ENCODE data around the gene C11orf97.
"Not testable (repeated sequence)": the region's sequence is repeated elsewhere in the genome, so short reads cannot be mapped to it uniquely, and the experiment has no call there.

C11orf97 gene

DNA sequence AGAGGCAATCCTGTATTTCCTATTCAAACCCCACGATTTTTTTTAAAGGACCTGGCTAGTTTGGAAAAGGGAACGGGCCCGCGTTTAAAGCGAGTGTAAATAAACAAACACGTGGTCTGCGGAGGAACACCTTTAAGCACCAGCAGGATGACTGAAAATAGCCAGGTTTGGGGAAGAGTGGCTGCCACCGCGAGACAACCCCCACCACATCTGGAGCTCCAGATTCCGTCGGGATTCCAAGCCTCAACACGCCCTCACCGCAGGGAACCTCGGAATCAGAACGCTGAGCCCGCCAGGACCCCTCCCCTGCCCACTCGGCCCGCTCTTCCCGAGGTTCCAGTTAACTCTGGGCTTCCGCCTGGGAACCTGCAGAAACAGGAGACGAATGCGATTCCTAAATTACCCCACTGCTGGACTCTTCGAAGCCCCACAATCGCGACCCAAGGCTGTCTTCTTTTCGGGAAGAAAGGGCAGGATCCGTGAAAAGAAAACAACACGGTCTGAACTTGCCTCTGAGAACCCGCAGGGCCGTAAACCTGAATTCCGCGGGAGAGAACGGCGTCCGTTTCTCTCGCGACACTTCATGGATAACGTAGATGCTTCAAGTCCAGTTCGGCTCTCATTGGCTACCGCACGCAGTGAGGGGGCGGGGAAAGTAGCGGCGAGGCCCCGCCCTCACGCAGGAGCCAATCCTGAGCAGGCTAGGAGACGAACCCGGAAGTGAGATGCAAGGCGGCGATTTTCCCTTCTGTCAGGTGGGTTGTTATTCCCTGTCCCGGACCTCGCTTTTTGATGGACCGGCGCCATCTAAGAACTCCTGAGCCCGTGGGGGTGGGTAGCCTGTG is 18.8 kb upstream of the C11orf97 start, which contains the start of the genes ANKRD49 and MRE11:
Gene ANKRD49 (plus strand): TSS at position 704 of the 845 bp plus-strand sequence. CDS start 2,710 bp downstream, outside the sequence.
Gene MRE11 (minus strand): TSS at position 564 of the 845 bp plus-strand sequence. CDS start 1,043 bp downstream, outside the sequence.
- TF ChIP-seq, protein P1, sequence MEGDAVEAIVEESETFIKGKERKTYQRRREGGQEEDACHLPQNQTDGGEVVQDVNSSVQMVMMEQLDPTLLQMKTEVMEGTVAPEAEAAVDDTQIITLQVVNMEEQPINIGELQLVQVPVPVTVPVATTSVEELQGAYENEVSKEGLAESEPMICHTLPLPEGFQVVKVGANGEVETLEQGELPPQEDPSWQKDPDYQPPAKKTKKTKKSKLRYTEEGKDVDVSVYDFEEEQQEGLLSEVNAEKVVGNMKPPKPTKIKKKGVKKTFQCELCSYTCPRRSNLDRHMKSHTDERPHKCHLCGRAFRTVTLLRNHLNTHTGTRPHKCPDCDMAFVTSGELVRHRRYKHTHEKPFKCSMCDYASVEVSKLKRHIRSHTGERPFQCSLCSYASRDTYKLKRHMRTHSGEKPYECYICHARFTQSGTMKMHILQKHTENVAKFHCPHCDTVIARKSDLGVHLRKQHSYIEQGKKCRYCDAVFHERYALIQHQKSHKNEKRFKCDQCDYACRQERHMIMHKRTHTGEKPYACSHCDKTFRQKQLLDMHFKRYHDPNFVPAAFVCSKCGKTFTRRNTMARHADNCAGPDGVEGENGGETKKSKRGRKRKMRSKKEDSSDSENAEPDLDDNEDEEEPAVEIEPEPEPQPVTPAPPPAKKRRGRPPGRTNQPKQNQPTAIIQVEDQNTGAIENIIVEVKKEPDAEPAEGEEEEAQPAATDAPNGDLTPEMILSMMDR (IDR thresholded peaks at IDR 0.05; ENCODE audit: insufficient read depth, low read depth, low read length, missing control alignments): no peak
- peak; percentile 99 for DNase-seq (ENCODE audit: low read depth)
- peak within 1 kb of the TSS; percentile 91 for H3K4me3 ChIP-seq (ENCODE audit: low read length)

GRCh38 chr11:94494126-94494680 is 18.1 kb upstream of the C11orf97 start:
- TF ChIP-seq, protein P1 (IDR thresholded peaks at IDR 0.05; ENCODE audit: insufficient read depth, low read depth, low read length, missing control alignments): no peak
- peak overlapping the region; percentile 91 for H3K4me3 ChIP-seq (ENCODE audit: low read length)
- no peak for DNase-seq (ENCODE audit: low read depth)

DNA sequence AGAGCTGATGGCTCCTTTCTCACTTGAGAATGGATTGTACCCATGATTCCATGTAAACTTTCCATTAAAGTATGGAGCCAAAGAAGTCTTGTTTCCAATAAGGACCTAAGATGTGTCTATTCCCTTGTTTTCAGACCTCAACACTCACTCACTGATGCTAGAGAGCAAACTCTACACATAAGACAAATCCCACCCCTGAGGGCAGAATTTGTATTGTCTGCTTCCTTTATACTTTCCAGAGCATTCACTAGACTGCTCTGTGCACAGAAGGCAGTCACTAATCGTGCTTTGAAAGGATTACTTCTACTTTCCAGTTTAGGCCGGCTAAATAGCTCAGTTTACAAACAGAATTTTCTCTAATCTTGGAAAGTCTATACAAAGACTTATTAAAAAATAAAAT is 12.1 kb upstream of the C11orf97 start:
- DNase-seq (ENCODE audit: low read depth): no peak
- no peak overlapping the region for H3K4me3 ChIP-seq (ENCODE audit: low read length)
- TF ChIP-seq, protein P1 (IDR thresholded peaks at IDR 0.05; ENCODE audit: insufficient read depth, low read depth, low read length, missing control alignments): no peak

DNA sequence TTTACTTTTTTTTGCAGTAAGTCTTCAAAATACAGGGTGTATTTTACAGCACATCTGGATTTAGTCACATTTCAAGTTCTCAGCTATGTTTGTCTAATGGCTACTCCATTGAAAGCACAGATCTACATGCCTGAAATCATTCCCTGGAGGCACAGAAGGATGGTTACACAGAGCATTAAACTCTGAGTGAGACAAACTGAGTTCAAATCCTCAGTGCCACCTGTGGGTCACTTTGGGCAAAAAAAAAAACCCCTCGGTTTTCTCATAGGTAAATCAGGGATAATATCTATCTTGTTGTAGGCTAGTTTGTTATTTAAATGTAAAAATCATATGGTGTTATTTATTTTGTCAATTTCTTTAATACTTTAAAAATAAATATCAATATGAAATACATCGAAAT is 10.7 kb upstream of the C11orf97 start:
- TF ChIP-seq, protein P1 (IDR thresholded peaks at IDR 0.05; ENCODE audit: insufficient read depth, low read depth, low read length, missing control alignments): no peak
- no peak for DNase-seq (ENCODE audit: low read depth)
- H3K4me3 ChIP-seq (ENCODE audit: low read length): no peak overlapping the region

- peak; percentile 70 for DNase-seq (ENCODE audit: low read depth)
- TF ChIP-seq, protein P1 (IDR thresholded peaks at IDR 0.05; ENCODE audit: insufficient read depth, low read depth, low read length, missing control alignments): peak; percentile 61
- no peak overlapping the region for H3K4me3 ChIP-seq (ENCODE audit: low read length)
Measured at GRCh38 chr11:94504689-94505293, 7.5 kb upstream of the C11orf97 start.

DNA sequence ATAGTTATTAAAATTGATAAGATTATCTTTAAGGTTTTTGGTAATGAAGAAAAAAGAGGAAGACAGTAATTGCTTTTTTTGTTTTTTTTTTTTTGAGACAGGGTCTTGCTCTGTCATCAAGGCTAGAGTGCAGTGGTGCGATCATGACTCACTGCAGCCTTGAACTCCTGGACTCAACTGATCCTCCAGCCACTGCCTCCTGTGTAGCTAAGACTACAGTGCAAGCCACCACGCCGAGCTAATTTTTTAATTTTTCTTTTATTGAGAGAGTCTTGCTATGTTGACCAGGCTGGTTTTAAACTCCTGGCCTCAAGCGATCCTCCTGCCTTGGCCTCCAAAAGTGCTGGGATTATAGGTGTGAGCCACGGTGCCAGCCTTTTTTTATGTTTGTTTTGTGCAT is 5.7 kb upstream of the C11orf97 start:
- DNase-seq (ENCODE audit: low read depth); H3K4me3 ChIP-seq (ENCODE audit: low read length): not testable (repeated sequence)

DNA sequence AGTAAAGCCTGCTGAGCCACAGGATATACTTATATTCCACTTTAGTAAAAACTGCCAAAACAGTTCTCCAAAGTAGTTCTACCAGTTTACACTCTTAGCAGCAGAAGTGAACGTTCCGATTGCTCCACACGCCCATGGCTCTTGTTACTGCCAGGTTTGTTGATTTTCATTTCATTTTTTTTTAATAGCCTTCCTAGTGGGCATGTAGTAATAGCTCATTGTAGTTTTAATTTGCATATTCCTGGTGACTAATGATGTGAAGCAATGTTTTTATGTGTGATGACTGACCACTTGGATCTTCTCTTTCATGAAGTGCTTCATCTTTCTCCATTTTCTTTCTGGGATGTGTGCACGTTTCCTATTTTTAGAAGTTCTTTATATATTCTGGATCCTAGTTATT is 4.8 kb upstream of the C11orf97 start:
- DNase-seq (ENCODE audit: low read depth): peak; percentile 83
- H3K4me3 ChIP-seq (ENCODE audit: low read length): no peak overlapping the region
- TF ChIP-seq, protein P1 (IDR thresholded peaks at IDR 0.05; ENCODE audit: insufficient read depth, low read depth, low read length, missing control alignments): no peak
